AG20443 (cell line): ENCODE data around the gene CPT1A.
A peak's percentile ranks its signal among the peaks of the same experiment; 100 is the strongest.
"Not testable (repeated sequence)": the region's sequence is repeated elsewhere in the genome, so short reads cannot be mapped to it uniquely, and the experiment has no call there.

Experiments used
- DNase-seq: peaks from one replicate; pipeline ENCODE4 v3.0.0; 2012; ENCODE audit warnings: low spot score, mixed read lengths

Gene CPT1A

GRCh38 chr11:68841718-68842426 is at the start of gene CPT1A:
Gene CPT1A, minus strand, starts transcription at chr11:68841916. Its CDS starts 26,442 bp downstream, at chr11:68815474.
- peak; percentile 94 for DNase-seq

DNA sequence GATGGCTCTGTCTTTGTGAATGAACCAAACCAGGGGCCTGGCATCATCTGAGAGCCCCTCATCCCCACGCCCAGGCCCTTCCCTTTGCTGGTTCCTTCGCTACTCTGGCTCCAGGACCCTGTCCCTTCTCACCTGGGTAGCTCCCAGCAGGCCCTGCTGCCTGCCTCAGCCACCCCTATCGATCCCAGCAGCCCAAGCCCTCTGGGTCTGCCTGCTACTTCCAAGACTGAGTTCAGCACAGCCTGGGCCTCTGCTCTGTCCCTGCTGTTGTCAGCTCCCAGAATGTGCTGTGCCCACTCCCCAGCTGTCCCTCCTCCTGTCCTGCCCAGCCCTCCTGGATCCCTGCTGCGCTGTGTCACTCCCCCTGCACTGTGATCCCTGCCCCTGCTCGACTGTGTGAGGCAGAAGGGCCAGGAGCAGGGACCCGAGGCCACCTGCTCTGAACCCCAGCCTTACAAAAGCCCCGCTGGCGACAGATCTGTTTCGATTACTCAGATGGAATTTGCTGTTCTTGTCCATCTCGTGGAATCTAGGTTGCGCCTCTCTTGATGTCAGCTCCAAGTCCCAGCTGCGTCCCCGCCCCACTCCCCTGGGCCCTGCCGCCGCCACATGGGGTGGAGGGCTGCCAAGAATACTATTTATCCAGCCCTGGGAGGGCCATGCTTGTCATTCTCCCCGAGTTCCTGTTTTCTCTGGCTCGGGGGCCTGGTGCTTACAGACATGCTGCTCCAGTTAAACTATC is 48.9 kb upstream of the CPT1A start:
- peak; percentile 93 for DNase-seq

GRCh38 chr11:68889948-68890446 is 48.3 kb upstream of the CPT1A start:
- peak; percentile 90 for DNase-seq

GRCh38 chr11:68884827-68885226 is 43.1 kb upstream of the CPT1A start:
- not testable (repeated sequence) for DNase-seq

DNA sequence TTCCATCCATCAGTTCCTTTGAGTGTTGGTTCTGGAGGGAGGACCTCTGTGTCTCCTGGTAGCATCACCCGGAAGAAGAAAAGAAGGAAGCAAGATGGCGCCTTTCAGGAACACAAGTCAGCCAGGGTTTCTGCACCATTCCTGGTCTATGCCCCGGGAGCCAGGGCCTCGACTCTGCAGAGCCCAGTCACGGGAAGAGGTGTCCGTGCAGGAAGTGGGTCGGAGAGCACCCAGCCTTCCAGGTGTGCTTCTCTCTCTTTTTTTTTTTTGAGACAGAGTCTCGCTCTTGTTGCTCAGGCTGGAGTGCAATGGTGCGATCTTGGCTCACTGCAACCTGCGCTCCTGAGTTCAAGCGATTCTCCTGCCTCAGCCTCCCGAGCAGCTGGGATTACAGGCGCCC is 40.7 kb upstream of the CPT1A start:
- no peak for DNase-seq

DNA sequence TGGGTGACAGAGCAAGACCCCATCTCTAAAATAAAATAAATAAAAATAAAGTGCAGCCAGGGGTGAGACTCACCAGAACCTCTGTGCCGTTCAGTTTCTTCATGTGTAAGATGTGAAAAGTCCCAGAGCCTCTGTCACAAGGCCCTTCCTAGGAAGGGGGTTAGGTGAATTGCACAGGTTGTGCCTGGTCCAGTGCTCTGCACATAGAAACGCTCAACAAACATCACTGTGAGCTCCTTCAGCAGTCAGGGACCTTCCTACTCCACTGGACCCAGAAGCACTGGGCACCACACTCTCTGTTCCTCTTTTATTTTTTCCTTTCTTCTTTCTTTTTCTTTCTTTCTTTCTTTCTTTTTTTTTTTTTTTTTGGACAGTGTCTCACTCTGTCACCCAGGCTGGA is 39.6 kb upstream of the CPT1A start:
- no peak for DNase-seq

DNA sequence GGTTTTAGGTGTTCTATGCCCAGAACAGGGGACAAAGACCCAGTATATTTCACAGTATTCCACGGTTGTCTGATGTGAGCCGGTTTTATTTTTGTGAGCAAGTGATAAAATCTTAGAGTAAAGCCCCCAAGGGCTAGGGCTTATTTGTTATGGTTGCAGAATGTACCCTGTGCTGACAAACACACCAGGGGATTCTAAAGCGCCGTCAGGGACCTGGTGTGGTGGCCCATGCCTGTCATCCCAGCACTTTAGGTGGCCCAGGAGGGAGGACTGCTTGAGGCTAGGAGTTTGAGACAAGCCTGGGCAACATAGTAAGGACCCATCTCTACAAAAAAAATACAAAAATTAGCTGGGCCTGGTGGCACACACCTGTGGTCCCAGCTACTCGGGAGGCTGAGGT is 39.1 kb upstream of the CPT1A start:
- no peak for DNase-seq

- DNase-seq = no peak
Measured at GRCh38 chr11:68878022-68878421, 36.3 kb upstream of the CPT1A start.

- no peak for DNase-seq
Measured at GRCh38 chr11:68872216-68873003, 30.7 kb upstream of the CPT1A start.

DNA sequence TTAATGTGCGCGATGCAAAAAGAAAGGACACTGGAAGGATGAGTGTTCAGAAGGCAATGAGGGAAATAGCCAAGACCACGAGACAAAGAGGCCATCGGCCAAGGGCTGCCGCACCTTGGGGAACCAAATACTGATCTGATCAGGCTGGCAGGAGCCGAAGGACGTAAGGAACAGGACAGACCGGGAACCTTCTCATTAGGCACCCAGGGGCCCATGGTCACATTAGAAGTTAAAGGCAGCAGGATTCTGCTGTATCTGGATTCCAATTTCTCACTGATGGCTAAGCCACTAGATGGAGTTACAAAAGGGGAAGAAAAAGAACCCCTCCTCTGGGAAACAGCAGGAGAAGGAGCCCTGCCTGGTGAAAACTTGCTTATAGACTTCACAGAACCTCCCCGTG is 28.8 kb upstream of the CPT1A start:
- DNase-seq = no peak

DNA sequence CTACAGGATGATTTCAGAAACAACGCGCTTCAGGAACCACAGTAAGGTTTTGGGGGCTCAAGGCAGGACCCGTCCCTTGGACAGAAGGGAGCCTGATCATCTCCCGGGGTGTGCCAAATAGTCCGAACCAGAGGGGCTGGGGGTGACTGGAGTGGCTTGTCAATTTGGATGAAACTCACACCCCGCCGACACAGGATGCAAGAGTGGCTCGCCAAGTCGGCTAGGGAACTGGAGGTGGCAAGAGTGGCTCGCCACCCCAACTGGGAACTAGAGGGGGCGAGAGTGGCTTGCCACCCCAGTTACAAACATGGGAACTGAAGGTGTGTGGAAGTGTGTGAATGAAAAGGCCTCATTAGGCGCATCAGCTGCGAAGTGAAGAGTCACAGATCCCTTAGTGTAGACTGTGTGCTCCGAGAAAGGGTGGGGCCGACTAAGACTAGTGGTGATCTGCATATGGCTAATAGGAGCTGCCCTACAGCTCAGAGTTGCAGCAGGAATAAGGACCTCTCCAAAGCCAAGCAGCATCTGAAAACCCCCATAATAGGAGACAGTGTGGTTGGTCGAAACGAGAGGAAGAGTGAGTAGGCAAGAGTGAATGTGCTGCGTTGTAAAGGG is 26.6 kb upstream of the CPT1A start:
- no peak for DNase-seq

- DNase-seq = no peak
Measured at GRCh38 chr11:68867066-68867465, 25.4 kb upstream of the CPT1A start.

DNA sequence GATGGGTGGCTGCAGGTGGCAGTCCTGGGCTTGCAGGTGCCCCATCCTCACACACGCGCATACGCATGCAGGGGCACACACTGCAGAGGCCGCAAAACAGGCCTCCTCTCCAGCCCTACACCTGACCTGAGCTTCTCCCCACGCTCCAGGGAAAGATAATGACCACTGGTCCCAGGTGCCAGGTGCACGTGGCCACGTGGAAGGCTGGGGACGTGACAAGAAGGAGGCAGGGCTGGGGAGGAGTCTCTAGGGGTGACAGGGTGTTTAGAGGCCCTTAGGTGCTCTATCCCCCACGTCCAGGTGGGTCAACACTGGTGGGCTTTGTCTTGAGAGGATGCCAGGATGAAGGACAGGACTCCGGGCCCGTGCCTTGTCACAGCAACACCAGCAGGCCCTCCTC is 23.5 kb upstream of the CPT1A start:
- DNase-seq = no peak

DNA sequence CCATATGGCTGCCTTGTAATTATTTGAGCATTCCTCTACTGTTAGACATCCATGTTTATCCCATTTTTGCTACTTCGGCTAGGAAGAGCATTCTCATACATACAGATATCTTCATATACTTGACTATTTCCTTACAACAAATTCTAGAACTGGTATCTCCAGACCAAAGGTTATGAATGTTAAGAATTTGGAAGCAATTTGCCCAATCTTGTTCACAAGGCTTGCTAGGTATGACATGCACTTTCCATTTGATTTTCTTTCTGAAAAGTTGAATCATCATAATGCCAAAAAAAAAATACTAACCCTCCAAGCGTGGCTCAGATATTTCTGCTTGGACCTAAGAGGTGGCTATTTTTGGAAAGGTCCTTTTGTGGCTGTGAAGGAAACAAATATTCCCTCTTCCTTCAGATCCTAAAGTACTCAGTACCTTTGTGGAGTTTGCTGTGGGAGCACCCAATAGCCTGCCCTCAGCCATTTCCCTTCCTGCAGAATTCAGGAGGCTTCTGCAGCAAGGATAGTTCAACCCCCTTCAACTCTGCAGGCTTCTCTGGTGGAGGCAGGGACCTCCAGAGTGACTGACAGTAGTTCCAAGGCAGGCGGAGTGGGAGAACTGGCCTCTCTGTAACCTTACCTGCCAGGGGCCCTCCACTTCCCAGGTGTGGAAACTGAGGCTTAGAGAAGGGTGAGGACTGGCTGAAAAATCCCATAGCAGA is 22.0 kb upstream of the CPT1A start:
- DNase-seq = no peak

DNA sequence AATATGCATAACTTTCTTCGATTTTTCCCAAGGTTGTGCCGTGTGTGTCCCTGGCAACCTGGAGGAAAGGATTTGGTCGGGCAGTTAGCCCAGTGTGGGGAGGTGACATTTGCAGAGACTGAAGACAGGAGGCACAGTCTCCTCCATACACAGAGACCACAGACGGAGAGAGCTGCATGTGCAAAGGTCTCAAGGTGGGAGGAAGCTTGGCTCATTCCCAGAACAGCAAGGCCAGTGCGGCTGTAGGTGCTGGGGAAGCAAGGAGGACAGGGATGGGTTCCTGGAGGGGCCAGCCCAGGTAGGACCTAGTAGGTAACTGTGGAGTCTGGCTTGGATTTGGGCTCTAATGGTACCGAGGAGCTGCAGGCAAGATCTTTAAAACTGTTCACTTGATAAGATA is 20.7 kb upstream of the CPT1A start:
- DNase-seq = no peak

- no peak for DNase-seq
Measured at GRCh38 chr11:68859123-68859522, 17.4 kb upstream of the CPT1A start.

GRCh38 chr11:68857037-68857586 is 15.4 kb upstream of the CPT1A start:
- no peak for DNase-seq

GRCh38 chr11:68856425-68857030 is 14.8 kb upstream of the CPT1A start:
- not testable (repeated sequence) for DNase-seq

DNA sequence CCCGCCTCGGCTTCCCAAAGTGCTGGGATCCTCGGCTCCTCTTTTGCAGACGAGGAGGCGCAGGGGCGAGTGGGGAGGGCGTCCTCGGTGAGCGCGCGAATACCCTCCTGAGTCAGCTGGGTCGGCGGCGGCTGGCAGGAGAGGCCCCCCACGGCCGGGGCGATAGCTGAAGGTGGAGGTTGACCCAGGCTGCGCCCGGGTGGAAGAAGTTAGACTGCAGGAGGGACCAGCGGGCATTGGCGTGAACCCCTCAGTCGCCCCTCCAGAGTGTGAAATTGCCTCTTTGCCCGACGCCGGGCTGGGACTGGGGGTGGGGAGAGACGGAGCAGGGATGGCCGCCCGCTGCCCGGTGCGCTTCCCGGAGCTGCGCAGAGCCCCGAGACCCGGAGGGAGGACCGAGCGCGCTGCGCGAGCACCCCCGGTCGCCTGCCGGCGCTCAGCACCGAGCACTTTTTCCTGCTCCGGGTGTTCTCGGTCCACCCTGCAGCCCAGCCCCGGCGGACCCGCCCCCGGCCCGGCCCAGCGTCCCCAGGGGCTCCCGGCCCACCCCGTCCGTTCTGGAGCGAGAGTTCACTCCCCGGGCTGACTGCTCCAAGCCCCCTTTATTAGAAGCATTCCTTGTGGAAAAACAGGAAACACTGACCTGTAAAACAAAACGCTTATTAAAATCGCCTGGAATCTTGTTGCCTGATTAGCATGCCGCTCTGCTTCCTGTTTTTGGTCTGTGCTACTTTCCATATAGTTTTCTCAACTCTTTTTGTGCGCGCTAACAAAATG is 13.7 kb upstream of the CPT1A start:
- peak; percentile 95 for DNase-seq
